Measurements from ENCODE around the gene DNAJC1.
"Not testable (repeated sequence)": the region's sequence is repeated elsewhere in the genome, so short reads cannot be mapped to it uniquely, and the experiment has no call there.

Gene DNAJC1

DNA sequence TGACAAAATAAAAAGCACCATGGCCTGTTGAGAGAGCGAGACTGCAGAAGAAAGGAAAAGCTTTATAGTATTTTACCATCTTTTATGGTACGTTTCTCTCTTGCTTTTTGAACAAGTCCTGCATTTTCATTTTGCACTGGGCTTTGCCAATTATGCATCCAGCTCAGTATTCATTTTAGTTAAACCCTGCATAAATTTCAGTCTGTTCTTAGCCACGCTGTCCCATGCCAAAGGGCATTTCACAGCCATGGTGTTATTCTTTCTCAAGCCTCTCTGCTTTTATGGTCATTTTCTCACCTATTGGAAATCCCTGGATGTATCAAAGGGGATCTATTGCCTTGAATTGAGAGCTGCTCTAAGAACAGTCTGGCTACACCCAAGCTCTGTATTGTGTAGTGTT, 30.8 kb upstream of the DNAJC1 start:
- Histone ChIP-seq H3K36me3 (replicated peaks; ENCODE audit: insufficient read depth, low read length) (no peaks in the 10 kb centered on the region), H3K9ac (ENCODE audit: low read length) (no peak overlapping the region), H3F3A (ENCODE audit: insufficient read depth, low read length) (no peaks in the 10 kb centered on the region), H3K4me2 (ENCODE audit: low read depth, low read length) (no peak overlapping the region), H4K20me1 (ENCODE audit: insufficient read depth, low read length) (no peaks in the 10 kb centered on the region), H2AFZ (ENCODE audit: low read length) (no peak overlapping the region), H3K4me1 (ENCODE audit: low read length) (no peaks in the 10 kb centered on the region), H3K27ac (ENCODE audit: low read length) (no peak overlapping the region), H3K79me2 (ENCODE audit: low read length) (no peaks in the 10 kb centered on the region), H3K9me2 (replicated peaks; ENCODE audit: insufficient read depth, low read length) (no peaks in the 10 kb centered on the region), H3K4me3 (ENCODE audit: low read length) (no peak overlapping the region), H3K27me3 (replicated peaks; ENCODE audit: insufficient read depth, low read length) (no peaks in the 10 kb centered on the region), H3K9me3 (replicated peaks; ENCODE audit: insufficient read depth, low read length) (no peaks in the 10 kb centered on the region)
- no peak for DNase-seq
- TF ChIP-seq EZH2phosphoT487 (IDR thresholded peaks at IDR 0.05; ENCODE audit: low read length): no peak
- TF ChIP-seq, protein P1, sequence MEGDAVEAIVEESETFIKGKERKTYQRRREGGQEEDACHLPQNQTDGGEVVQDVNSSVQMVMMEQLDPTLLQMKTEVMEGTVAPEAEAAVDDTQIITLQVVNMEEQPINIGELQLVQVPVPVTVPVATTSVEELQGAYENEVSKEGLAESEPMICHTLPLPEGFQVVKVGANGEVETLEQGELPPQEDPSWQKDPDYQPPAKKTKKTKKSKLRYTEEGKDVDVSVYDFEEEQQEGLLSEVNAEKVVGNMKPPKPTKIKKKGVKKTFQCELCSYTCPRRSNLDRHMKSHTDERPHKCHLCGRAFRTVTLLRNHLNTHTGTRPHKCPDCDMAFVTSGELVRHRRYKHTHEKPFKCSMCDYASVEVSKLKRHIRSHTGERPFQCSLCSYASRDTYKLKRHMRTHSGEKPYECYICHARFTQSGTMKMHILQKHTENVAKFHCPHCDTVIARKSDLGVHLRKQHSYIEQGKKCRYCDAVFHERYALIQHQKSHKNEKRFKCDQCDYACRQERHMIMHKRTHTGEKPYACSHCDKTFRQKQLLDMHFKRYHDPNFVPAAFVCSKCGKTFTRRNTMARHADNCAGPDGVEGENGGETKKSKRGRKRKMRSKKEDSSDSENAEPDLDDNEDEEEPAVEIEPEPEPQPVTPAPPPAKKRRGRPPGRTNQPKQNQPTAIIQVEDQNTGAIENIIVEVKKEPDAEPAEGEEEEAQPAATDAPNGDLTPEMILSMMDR (IDR thresholded peaks at IDR 0.05; ENCODE audit: low read length): no peak
- TF ChIP-seq EZH2 (optimal IDR thresholded peaks at IDR 0.05; ENCODE audit: low read depth, low read length): no peak

DNA sequence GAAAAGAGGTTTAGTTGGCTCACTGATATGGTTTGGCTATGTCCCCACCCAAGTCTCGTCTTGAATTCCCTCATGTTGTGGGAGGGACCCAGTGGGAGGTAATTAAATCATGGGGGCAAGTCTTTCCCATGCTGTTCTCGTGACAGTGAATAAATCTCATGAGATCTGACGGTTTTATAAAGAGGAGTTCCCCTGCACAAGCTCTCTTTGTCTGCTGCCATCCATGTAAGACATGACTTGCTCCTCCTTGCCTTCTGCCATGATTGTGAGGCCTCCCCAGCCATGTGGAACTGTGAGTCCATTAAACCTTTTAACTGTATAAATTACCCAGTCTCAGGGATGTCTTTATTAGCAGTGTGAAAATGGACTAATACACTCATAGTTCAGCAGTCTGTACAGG, 28.7 kb upstream of the DNAJC1 start:
- not testable (repeated sequence) for H3K9ac ChIP-seq (ENCODE audit: low read length); DNase-seq; H3K9me3 ChIP-seq (replicated peaks; ENCODE audit: insufficient read depth, low read length); H3K36me3 ChIP-seq (replicated peaks; ENCODE audit: insufficient read depth, low read length); H3K4me2 ChIP-seq (ENCODE audit: low read depth, low read length); H3K79me2 ChIP-seq (ENCODE audit: low read length); H3K4me3 ChIP-seq (ENCODE audit: low read length); H3K27me3 ChIP-seq (replicated peaks; ENCODE audit: insufficient read depth, low read length); H2AFZ ChIP-seq (ENCODE audit: low read length); H3K9me2 ChIP-seq (replicated peaks; ENCODE audit: insufficient read depth, low read length); H4K20me1 ChIP-seq (ENCODE audit: insufficient read depth, low read length); H3K27ac ChIP-seq (ENCODE audit: low read length); H3K4me1 ChIP-seq (ENCODE audit: low read length); H3F3A ChIP-seq (ENCODE audit: insufficient read depth, low read length)

DNA sequence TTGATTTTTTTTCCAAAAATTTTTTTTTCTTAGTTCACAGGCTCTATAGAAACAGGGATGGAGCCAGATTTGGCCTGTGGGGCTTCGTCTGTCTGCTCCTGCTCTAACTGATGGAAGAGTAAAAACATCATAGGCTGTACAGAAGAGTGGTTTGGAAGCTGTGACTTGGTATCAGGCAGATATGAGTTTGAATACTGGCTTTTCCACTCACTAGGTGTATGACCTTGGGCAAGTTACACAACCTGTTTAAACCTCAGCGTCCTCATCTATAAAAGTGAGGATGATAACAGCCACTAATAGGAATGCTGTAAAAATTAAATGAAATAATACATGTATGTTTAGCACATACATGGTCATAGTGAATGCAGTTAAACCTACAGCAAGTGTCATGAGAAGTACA, 26.9 kb upstream of the DNAJC1 start:
- Histone ChIP-seq H2AFZ (ENCODE audit: low read length) (no peak overlapping the region), H3K9me3 (replicated peaks; ENCODE audit: insufficient read depth, low read length) (no peaks in the 10 kb centered on the region), H3K27ac (ENCODE audit: low read length) (no peak overlapping the region), H3F3A (ENCODE audit: insufficient read depth, low read length) (no peaks in the 10 kb centered on the region), H3K79me2 (ENCODE audit: low read length) (no peaks in the 10 kb centered on the region), H3K9ac (ENCODE audit: low read length) (no peak overlapping the region), H3K9me2 (replicated peaks; ENCODE audit: insufficient read depth, low read length) (no peaks in the 10 kb centered on the region), H4K20me1 (ENCODE audit: insufficient read depth, low read length) (no peaks in the 10 kb centered on the region), H3K4me2 (ENCODE audit: low read depth, low read length) (no peak overlapping the region), H3K27me3 (replicated peaks; ENCODE audit: insufficient read depth, low read length) (no peaks in the 10 kb centered on the region), H3K36me3 (replicated peaks; ENCODE audit: insufficient read depth, low read length) (no peaks in the 10 kb centered on the region), H3K4me3 (ENCODE audit: low read length) (no peak overlapping the region), H3K4me1 (ENCODE audit: low read length) (no peaks in the 10 kb centered on the region)
- TF ChIP-seq, protein P1 (IDR thresholded peaks at IDR 0.05; ENCODE audit: low read length): no peak
- TF ChIP-seq EZH2phosphoT487 (IDR thresholded peaks at IDR 0.05; ENCODE audit: low read length): no peak
- no peak for TF ChIP-seq EZH2 (optimal IDR thresholded peaks at IDR 0.05; ENCODE audit: low read depth, low read length)
- DNase-seq: no peak

DNA sequence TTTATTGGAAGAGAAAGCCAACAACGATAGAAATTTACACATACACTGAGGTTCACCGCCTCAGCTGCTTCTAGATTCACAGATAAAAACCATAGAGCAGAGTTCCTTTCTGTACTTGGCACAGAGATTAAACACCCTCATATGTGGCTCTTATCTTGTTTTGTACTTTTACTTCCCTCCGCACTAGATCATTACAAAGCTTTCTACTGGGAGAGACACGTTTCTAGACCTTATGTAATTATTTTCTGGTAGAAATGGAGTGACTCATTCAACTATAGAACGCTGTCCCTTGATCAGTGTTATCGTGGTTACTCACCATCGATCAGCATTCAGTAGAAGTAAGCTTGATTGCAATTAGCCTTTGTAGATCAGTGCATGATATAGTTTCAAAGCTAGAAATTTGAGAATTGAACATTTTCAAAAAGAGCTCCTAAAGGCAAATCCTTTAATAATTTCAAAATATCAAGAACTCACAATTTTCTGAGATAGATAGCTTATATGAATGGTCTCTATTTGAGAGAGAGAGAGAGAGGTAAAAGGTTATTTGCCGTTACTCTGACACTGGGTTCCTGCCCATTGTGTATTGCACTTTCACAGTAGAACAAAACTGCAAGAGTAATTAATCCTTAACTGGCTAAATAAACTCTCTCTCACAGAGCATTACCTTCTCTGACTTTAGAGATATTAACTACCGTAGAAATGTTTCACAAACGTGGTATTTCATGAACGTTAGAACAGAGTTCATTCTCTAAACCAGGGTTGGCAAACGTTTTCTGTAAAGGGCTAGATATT, 26.1 kb upstream of the DNAJC1 start:
- no peak for DNase-seq
- H3K9ac ChIP-seq (ENCODE audit: low read length): no peak overlapping the region
- TF ChIP-seq, protein P1 (IDR thresholded peaks at IDR 0.05; ENCODE audit: low read length): no peak
- TF ChIP-seq EZH2 (optimal IDR thresholded peaks at IDR 0.05; ENCODE audit: low read depth, low read length): no peak
- TF ChIP-seq EZH2phosphoT487 (IDR thresholded peaks at IDR 0.05; ENCODE audit: low read length): no peak
- no peaks in the 10 kb centered on the region for H4K20me1 ChIP-seq (ENCODE audit: insufficient read depth, low read length)
- no peaks in the 10 kb centered on the region for H3K27me3 ChIP-seq (replicated peaks; ENCODE audit: insufficient read depth, low read length)
- no peak overlapping the region for H3K27ac ChIP-seq (ENCODE audit: low read length)
- H3K9me2 ChIP-seq (replicated peaks; ENCODE audit: insufficient read depth, low read length): no peaks in the 10 kb centered on the region
- H3K36me3 ChIP-seq (replicated peaks; ENCODE audit: insufficient read depth, low read length): no peaks in the 10 kb centered on the region
- H3K4me2 ChIP-seq (ENCODE audit: low read depth, low read length): no peak overlapping the region
- no peaks in the 10 kb centered on the region for H3F3A ChIP-seq (ENCODE audit: insufficient read depth, low read length)
- H3K79me2 ChIP-seq (ENCODE audit: low read length): no peaks in the 10 kb centered on the region
- no peak overlapping the region for H2AFZ ChIP-seq (ENCODE audit: low read length)
- H3K9me3 ChIP-seq (replicated peaks; ENCODE audit: insufficient read depth, low read length): no peaks in the 10 kb centered on the region
- H3K4me1 ChIP-seq (ENCODE audit: low read length): no peaks in the 10 kb centered on the region
- H3K4me3 ChIP-seq (ENCODE audit: low read length): no peak overlapping the region
